Measurements from ENCODE around the gene CLEC4F.

DNA sequence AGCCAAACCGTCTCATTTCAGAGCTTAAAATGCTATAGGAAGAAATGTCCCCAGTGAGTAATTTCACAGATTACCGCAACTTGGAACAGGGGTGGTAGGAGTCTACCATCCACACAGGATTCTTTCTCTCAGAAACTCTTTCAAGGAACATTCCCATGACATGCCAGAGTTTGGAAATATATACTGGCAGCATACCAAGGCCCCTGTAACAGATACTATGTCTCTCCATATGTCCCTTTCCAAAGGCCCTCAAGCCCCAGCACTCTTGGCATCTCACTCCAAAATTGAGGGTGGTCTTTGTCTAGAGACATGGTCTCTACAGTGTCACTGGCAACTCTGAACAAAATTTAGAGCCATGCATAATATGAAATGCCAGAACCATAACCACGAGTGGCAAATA, 40.9 kb downstream of the CLEC4F start:
- TF ChIP-seq, protein P1, sequence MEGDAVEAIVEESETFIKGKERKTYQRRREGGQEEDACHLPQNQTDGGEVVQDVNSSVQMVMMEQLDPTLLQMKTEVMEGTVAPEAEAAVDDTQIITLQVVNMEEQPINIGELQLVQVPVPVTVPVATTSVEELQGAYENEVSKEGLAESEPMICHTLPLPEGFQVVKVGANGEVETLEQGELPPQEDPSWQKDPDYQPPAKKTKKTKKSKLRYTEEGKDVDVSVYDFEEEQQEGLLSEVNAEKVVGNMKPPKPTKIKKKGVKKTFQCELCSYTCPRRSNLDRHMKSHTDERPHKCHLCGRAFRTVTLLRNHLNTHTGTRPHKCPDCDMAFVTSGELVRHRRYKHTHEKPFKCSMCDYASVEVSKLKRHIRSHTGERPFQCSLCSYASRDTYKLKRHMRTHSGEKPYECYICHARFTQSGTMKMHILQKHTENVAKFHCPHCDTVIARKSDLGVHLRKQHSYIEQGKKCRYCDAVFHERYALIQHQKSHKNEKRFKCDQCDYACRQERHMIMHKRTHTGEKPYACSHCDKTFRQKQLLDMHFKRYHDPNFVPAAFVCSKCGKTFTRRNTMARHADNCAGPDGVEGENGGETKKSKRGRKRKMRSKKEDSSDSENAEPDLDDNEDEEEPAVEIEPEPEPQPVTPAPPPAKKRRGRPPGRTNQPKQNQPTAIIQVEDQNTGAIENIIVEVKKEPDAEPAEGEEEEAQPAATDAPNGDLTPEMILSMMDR (conservative IDR thresholded peaks at IDR 0.05; ENCODE audit: low read depth in 2 of 2), result no peak
- TF ChIP-seq EZH2 (IDR thresholded peaks at IDR 0.05; ENCODE audit: low read depth, unreplicated experiment), result no peak
- TF ChIP-seq NANOG (IDR thresholded peaks at IDR 0.05; ENCODE audit: borderline replicate concordance), result no peak
- TF ChIP-seq POLR2AphosphoS5 (IDR thresholded peaks at IDR 0.05; ENCODE audit: low read depth), result no peak
- TF ChIP-seq, protein P2, sequence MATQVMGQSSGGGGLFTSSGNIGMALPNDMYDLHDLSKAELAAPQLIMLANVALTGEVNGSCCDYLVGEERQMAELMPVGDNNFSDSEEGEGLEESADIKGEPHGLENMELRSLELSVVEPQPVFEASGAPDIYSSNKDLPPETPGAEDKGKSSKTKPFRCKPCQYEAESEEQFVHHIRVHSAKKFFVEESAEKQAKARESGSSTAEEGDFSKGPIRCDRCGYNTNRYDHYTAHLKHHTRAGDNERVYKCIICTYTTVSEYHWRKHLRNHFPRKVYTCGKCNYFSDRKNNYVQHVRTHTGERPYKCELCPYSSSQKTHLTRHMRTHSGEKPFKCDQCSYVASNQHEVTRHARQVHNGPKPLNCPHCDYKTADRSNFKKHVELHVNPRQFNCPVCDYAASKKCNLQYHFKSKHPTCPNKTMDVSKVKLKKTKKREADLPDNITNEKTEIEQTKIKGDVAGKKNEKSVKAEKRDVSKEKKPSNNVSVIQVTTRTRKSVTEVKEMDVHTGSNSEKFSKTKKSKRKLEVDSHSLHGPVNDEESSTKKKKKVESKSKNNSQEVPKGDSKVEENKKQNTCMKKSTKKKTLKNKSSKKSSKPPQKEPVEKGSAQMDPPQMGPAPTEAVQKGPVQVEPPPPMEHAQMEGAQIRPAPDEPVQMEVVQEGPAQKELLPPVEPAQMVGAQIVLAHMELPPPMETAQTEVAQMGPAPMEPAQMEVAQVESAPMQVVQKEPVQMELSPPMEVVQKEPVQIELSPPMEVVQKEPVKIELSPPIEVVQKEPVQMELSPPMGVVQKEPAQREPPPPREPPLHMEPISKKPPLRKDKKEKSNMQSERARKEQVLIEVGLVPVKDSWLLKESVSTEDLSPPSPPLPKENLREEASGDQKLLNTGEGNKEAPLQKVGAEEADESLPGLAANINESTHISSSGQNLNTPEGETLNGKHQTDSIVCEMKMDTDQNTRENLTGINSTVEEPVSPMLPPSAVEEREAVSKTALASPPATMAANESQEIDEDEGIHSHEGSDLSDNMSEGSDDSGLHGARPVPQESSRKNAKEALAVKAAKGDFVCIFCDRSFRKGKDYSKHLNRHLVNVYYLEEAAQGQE (IDR thresholded peaks at IDR 0.05; ENCODE audit: unreplicated experiment), result no peak
- TF ChIP-seq CREB1 (CRISPR knock-in tag; IDR thresholded peaks at IDR 0.05; ENCODE audit: low read depth), result no peak
- TF ChIP-seq, protein P3, sequence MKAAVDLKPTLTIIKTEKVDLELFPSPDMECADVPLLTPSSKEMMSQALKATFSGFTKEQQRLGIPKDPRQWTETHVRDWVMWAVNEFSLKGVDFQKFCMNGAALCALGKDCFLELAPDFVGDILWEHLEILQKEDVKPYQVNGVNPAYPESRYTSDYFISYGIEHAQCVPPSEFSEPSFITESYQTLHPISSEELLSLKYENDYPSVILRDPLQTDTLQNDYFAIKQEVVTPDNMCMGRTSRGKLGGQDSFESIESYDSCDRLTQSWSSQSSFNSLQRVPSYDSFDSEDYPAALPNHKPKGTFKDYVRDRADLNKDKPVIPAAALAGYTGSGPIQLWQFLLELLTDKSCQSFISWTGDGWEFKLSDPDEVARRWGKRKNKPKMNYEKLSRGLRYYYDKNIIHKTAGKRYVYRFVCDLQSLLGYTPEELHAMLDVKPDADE (IDR thresholded peaks at IDR 0.05), result no peak
- no peak for TF ChIP-seq EZH2phosphoT487 (IDR thresholded peaks at IDR 0.05; ENCODE audit: unreplicated experiment)
- no peak for TF ChIP-seq JUNB (IDR thresholded peaks at IDR 0.05; ENCODE audit: unreplicated experiment)
- no peak for TF ChIP-seq ZNF331 (CRISPR knock-in tag; IDR thresholded peaks at IDR 0.05; ENCODE audit: low read depth)
- TF ChIP-seq STAT1 (IDR thresholded peaks at IDR 0.05; ENCODE audit: unreplicated experiment), result no peak
- no peak for TF ChIP-seq ZNF114 (CRISPR knock-in tag; IDR thresholded peaks at IDR 0.05)
